Neural crest cell (in vitro differentiated cells): Measurements from ENCODE around the gene DPM1. TPM values are rescaled to one million over a fixed set of nuclear protein-coding genes. Genes with fewer than 3 reads are reported as not detected.

ENCODE experiments used
- DNase-seq: peaks from one replicate; pipeline ENCODE4 v3.0.0; 2021; ENCODE audit warnings: low read depth, mixed read lengths, low spot score
- H3K27ac Mint-ChIP-seq: one replicate; pipeline ENCODE4 v1.8.0; 2021; ENCODE audit warnings: mild to moderate bottlenecking, mixed read lengths; ENCODE audit not compliant: unreplicated experiment
- H3K27me3 Mint-ChIP-seq: 2 replicates; pipeline ENCODE4 v1.8.0; 2021; ENCODE audit warnings: low read depth, mild to moderate bottlenecking, mixed read lengths
- H3K36me3 Mint-ChIP-seq: 2 replicates; pipeline ENCODE4 v1.8.0; 2021; ENCODE audit warnings: low read depth, mild to moderate bottlenecking, mixed read lengths
- H3K4me1 Mint-ChIP-seq: 2 replicates; pipeline ENCODE4 v1.8.0; 2021; ENCODE audit warnings: mixed read lengths
- H3K4me3 Mint-ChIP-seq: one replicate; pipeline ENCODE4 v1.8.0; 2021; ENCODE audit warnings: mild to moderate bottlenecking, mixed read lengths
- H3K9me3 Mint-ChIP-seq: 2 replicates; pipeline ENCODE4 v1.8.0; 2021; ENCODE audit warnings: mixed read lengths
- CTCF ChIP-seq: fragments of 200-600 bp; sonication (generic); conservative IDR thresholded peaks from 2 replicates; pipeline ENCODE4 v1.5.0; 2021; ENCODE audit warnings: antibody characterized with exemption, mild to moderate bottlenecking
- total RNA-seq: library from RNA; stranded (reverse); gene quantifications from 2 replicates; pipeline ENCODE4 v1.2.1, GENCODE V29; 2021

DPM1 gene
- total RNA-seq, 1 donor from 2014 or later: 42.9 TPM

- peaks cover 4% of the 10 kb centered on the region for H3K36me3 Mint-ChIP-seq
- H3K27me3 Mint-ChIP-seq: no peaks in the 10 kb centered on the region
- no peak overlapping the region for H3K4me3 Mint-ChIP-seq
- H3K27ac Mint-ChIP-seq: no peak overlapping the region
- H3K9me3 Mint-ChIP-seq: no peaks in the 10 kb centered on the region
- peaks cover 20% of the 10 kb centered on the region for H3K4me1 Mint-ChIP-seq
- DNase-seq: no peak
- no peak for TF ChIP-seq CTCF
Measured at GRCh38 chr20:50953196-50953595, 5.1 kb downstream of the DPM1 start.

- no peak for DNase-seq
- no peaks in the 10 kb centered on the region for H3K4me1 Mint-ChIP-seq
- TF ChIP-seq CTCF: no peak
- H3K27me3 Mint-ChIP-seq: no peaks in the 10 kb centered on the region
- H3K9me3 Mint-ChIP-seq: no peaks in the 10 kb centered on the region
- peaks cover 6% of the 10 kb centered on the region for H3K36me3 Mint-ChIP-seq
- no peak overlapping the region for H3K27ac Mint-ChIP-seq
- no peak overlapping the region for H3K4me3 Mint-ChIP-seq
Measured at GRCh38 chr20:50948132-50948785, 10.1 kb downstream of the DPM1 start.

- no peak for TF ChIP-seq CTCF
- Mint-ChIP-seq H3K27me3 (no peaks in the 10 kb centered on the region), H3K27ac (no peak overlapping the region), H3K4me1 (no peaks in the 10 kb centered on the region), H3K4me3 (no peak overlapping the region), H3K9me3 (no peaks in the 10 kb centered on the region), H3K36me3 (peaks cover 5% of the 10 kb centered on the region)
- no peak for DNase-seq
Measured at GRCh38 chr20:50943069-50943468, 15.3 kb downstream of the DPM1 start.

- Mint-ChIP-seq H3K36me3 (peaks cover 17% of the 10 kb centered on the region), H3K9me3 (peaks cover 3% of the 10 kb centered on the region), H3K4me1 (peaks cover 13% of the 10 kb centered on the region), H3K4me3 (peak overlapping the region; percentile 80), H3K27me3 (peaks cover 12% of the 10 kb centered on the region), H3K27ac (no peak overlapping the region)
- TF ChIP-seq CTCF: no peak
- DNase-seq: no peak
Measured at GRCh38 chr20:50933589-50933988, 24.7 kb downstream of the DPM1 start.

GRCh38 chr20:50932691-50933280, 25.5 kb downstream of the DPM1 start:
- H3K27ac Mint-ChIP-seq: no peak overlapping the region
- peaks cover 23% of the 10 kb centered on the region for H3K36me3 Mint-ChIP-seq
- H3K9me3 Mint-ChIP-seq: peaks cover 3% of the 10 kb centered on the region
- TF ChIP-seq CTCF: no peak
- peaks cover 15% of the 10 kb centered on the region for H3K27me3 Mint-ChIP-seq
- DNase-seq: no peak
- H3K4me1 Mint-ChIP-seq: peaks cover 21% of the 10 kb centered on the region
- peak overlapping the region; percentile 80 for H3K4me3 Mint-ChIP-seq
